Loucy (cell line): Measurements from ENCODE around the gene HSCB.

ENCODE experiments used
- EZH2phosphoT487 ChIP-seq: fragments of 200-600 bp; IDR thresholded peaks from 2 replicates; pipeline ENCODE4 v1.6.1; 2018; ENCODE audit warnings: antibody characterized with exemption, mild to moderate bottlenecking, moderate library complexity, borderline replicate concordance
- TF ChIP-seq, protein P1 (sequence below): fragments of 200-600 bp; sonication (generic); conservative IDR thresholded peaks from 2 replicates; pipeline ENCODE4 v1.5.1; 2014; ENCODE audit warnings: mild to moderate bottlenecking, antibody characterized with exemption, low read length

DNA sequence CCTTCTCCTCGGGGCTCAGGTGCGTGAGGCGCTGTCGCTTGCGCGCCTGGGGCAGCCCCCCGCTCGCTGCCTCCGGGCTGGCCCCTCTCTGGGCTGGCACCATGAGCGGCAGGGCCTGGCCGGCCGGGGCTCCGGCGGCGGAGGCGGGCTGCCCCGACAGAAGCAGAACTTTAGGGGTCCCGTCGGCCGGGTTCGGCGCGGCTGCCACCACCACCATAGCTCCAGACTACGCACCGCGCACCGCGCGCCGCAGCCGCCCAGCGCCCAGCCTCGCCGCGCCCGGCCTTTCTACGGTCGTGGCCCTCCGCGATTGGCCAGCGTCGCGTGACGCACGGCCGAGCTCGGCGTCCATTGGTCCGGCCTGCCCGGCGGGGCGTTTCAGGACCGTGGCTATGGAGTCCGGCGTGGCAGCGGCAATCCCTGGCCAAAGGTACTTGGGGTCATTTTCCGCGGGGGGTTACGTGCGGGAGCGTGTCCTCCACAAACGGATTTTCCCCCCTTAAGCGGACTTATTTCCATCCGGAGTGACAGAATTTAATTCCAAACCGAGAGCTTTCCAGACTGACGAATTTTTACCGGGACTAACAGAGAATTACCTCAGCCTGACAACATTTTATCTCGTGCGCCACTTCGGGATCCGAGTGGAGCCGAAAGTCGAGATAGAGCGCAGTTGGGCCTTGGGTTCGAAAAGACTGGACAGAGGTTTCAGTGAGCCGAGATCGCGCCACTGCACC lies 58.6 kb downstream of the HSCB start, which contains the start of gene XBP1:
- TF ChIP-seq, protein P1, sequence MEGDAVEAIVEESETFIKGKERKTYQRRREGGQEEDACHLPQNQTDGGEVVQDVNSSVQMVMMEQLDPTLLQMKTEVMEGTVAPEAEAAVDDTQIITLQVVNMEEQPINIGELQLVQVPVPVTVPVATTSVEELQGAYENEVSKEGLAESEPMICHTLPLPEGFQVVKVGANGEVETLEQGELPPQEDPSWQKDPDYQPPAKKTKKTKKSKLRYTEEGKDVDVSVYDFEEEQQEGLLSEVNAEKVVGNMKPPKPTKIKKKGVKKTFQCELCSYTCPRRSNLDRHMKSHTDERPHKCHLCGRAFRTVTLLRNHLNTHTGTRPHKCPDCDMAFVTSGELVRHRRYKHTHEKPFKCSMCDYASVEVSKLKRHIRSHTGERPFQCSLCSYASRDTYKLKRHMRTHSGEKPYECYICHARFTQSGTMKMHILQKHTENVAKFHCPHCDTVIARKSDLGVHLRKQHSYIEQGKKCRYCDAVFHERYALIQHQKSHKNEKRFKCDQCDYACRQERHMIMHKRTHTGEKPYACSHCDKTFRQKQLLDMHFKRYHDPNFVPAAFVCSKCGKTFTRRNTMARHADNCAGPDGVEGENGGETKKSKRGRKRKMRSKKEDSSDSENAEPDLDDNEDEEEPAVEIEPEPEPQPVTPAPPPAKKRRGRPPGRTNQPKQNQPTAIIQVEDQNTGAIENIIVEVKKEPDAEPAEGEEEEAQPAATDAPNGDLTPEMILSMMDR = no peak
- TF ChIP-seq EZH2phosphoT487 = no peak
